NT2/D1 (cell line): ENCODE results near the gene KIT.

Experiments
- YY1 ChIP-seq: IDR thresholded peaks from 2 replicates; pipeline ENCODE4 v1.6.1; 2011; ENCODE audit not compliant: insufficient read length, insufficient read depth
- ZNF274 ChIP-seq: IDR thresholded peaks from 2 replicates; pipeline ENCODE4 v1.6.1; 2011; ENCODE audit warnings: mild to moderate bottlenecking, low read depth, low read length

- TF ChIP-seq ZNF274 (no peak), YY1 (no peak)
Observed at GRCh38 chr4:54703182-54703581, 45.4 kb downstream of the KIT start.
